Keratinocyte (primary cell): Measurements from ENCODE around the gene SLC31A2. TPM values are rescaled to one million over a fixed set of nuclear protein-coding genes. Genes with fewer than 3 reads are reported as not detected.

Experiments used
- DNase-seq: peaks from one replicate; pipeline ENCODE4 v3.0.0-alpha.2; 2011; ENCODE audit warnings: low read depth, missing footprints, low spot score
- FAIRE-seq: peaks from 2 replicates; lab custom pipeline; 2011; peaks lifted over from hg19 to GRCh38; lab: Jason Lieb, UNC
- H2AFZ ChIP-seq: 2 replicates; pipeline ENCODE4 v1.6.0; 2012; ENCODE audit warnings: low read length, control low read depth, inconsistent platforms; ENCODE audit not compliant: control insufficient read depth
- H3K27ac ChIP-seq: 2 replicates; pipeline ENCODE4 v1.5.1; 2011; ENCODE audit warnings: low read length; ENCODE audit not compliant: control insufficient read depth, insufficient read depth
- H3K27me3 ChIP-seq: 3 replicates; pipeline ENCODE4 v1.6.0; 2011; ENCODE audit warnings: low read length; ENCODE audit not compliant: control insufficient read depth, insufficient read depth; ENCODE audit errors: extremely low read depth
- H3K36me3 ChIP-seq, 2 experiments: 2 replicates in 1 of 2; 3 replicates in 1 of 2; pipeline ENCODE4 v1.5.1; 2011; ENCODE audit warnings: low read length in 2 of 2, mild to moderate bottlenecking in 1 of 2; ENCODE audit not compliant: control insufficient read depth in 2 of 2, insufficient read depth in 2 of 2; ENCODE audit errors: extremely low read depth in 1 of 2
- H3K4me1 ChIP-seq: 3 replicates; pipeline ENCODE4 v1.5.1; 2011; ENCODE audit warnings: low read length; ENCODE audit not compliant: control insufficient read depth, insufficient read depth; ENCODE audit errors: extremely low read depth
- H3K4me2 ChIP-seq: 3 replicates; pipeline ENCODE4 v1.6.0; 2011; ENCODE audit warnings: low read depth, low read length; ENCODE audit not compliant: control insufficient read depth, insufficient read depth; ENCODE audit errors: extremely low read depth
- H3K4me3 ChIP-seq, 3 experiments: fragments of 200-600 bp in 1 of 3; sonication (generic) in 1 of 3; 2 replicates in 2 of 3; 3 replicates in 1 of 3; pipeline ENCODE4 v1.5.1; 2011 to 2016; ENCODE audit warnings: low read length in 3 of 3, mild to moderate bottlenecking in 3 of 3, control low read depth in 2 of 3, inconsistent platforms in 1 of 3, low read depth in 1 of 3, mixed read lengths in 1 of 3, mixed run types in 1 of 3, moderate library complexity in 1 of 3; ENCODE audit not compliant: control insufficient read depth in 2 of 3, insufficient read depth in 2 of 3; ENCODE audit errors: extremely low read depth in 1 of 3
- H3K79me2 ChIP-seq: 2 replicates; pipeline ENCODE4 v1.6.0; 2012; ENCODE audit warnings: low read length; ENCODE audit not compliant: control insufficient read depth, insufficient read depth
- H3K9ac ChIP-seq: 3 replicates; pipeline ENCODE4 v1.6.0; 2011; ENCODE audit warnings: low read length; ENCODE audit not compliant: control insufficient read depth, insufficient read depth; ENCODE audit errors: extremely low read depth
- H3K9me1 ChIP-seq: 3 replicates; pipeline ENCODE4 v1.6.0; 2011; ENCODE audit warnings: low read length; ENCODE audit not compliant: control insufficient read depth, insufficient read depth; ENCODE audit errors: extremely low read depth
- H3K9me3 ChIP-seq: 2 replicates; pipeline ENCODE4 v1.5.1; 2012; ENCODE audit warnings: low read depth, low read length; ENCODE audit not compliant: control insufficient read depth
- H4K20me1 ChIP-seq: 3 replicates; pipeline ENCODE4 v1.6.0; 2011; ENCODE audit warnings: low read length; ENCODE audit not compliant: control insufficient read depth, insufficient read depth; ENCODE audit errors: extremely low read depth
- EZH2 ChIP-seq: IDR thresholded peaks from one replicate; pipeline ENCODE4 v1.6.1; 2012; ENCODE audit warnings: inconsistent platforms, mild to moderate bottlenecking, low read length, moderate library complexity
- dilution Hi-C: fragments of 300-500 bp; cut with MboI; formaldehyde crosslinking; loops from one replicate; pipeline ENCODE4 v1.7.0; 2020; ENCODE audit warnings: low sequenced_read_pairs; ENCODE audit not compliant: extremely low pct_ligation_motif_present
- polyA plus RNA-seq, 5 experiments: library from polyadenylated mRNA; depleted of rRNA in 3 of 5; stranded (reverse) in 3 of 5; stranded (forward) in 1 of 5; unstranded in 1 of 5; fragments of >200 nt; gene quantifications; 1 replicate in 1 of 5; 2 replicates in 3 of 5; 3 replicates in 1 of 5; pipeline versions ENCODE4 v1.2.1 to v1.2.3, GENCODE V29; 2011 to 2012; ENCODE audit warnings: missing spikeins in 2 of 5, low read depth in 1 of 5, low replicate concordance in 1 of 5
- TF ChIP-seq, protein P1 (sequence below), 3 experiments: IDR thresholded peaks in 1 of 3; conservative IDR thresholded peaks in 1 of 3; optimal IDR thresholded peaks in 1 of 3; 2 replicates in 2 of 3; 3 replicates in 1 of 3; pipeline versions ENCODE3 to v1.5.1; 2011; ENCODE audit warnings: low read length in 3 of 3, mild to moderate bottlenecking in 3 of 3, moderate library complexity in 2 of 3, control low read depth in 1 of 3, inconsistent platforms in 1 of 3; ENCODE audit not compliant: insufficient read depth in 2 of 3; ENCODE audit errors: extremely low read depth in 1 of 3

Gene SLC31A2
- polyA plus RNA-seq, 1 donor (not counting 4 experiments of a cell fraction or from before 2014, with no cell fraction given), result 111 TPM

- DNase-seq, result no peak
- Histone ChIP-seq H3K27me3 (no peaks in the 10 kb centered on the region), H3K4me3 (no peak overlapping the region), H3K9me3 (no peaks in the 10 kb centered on the region), H3K79me2 (peaks cover 59% of the 10 kb centered on the region), H3K4me2 (peak overlapping the region; percentile 87), H3K4me1 (peaks cover 36% of the 10 kb centered on the region), H2AFZ (no peak overlapping the region), H3K36me3 (peaks cover 19 to 20% of the 10 kb centered on the region in 2 experiments), H3K9me1 (no peaks in the 10 kb centered on the region), H3K27ac (peak overlapping the region; percentile 74), H3K9ac (no peak overlapping the region), H4K20me1 (no peaks in the 10 kb centered on the region)
- no peak for FAIRE-seq
- TF ChIP-seq, protein P1, sequence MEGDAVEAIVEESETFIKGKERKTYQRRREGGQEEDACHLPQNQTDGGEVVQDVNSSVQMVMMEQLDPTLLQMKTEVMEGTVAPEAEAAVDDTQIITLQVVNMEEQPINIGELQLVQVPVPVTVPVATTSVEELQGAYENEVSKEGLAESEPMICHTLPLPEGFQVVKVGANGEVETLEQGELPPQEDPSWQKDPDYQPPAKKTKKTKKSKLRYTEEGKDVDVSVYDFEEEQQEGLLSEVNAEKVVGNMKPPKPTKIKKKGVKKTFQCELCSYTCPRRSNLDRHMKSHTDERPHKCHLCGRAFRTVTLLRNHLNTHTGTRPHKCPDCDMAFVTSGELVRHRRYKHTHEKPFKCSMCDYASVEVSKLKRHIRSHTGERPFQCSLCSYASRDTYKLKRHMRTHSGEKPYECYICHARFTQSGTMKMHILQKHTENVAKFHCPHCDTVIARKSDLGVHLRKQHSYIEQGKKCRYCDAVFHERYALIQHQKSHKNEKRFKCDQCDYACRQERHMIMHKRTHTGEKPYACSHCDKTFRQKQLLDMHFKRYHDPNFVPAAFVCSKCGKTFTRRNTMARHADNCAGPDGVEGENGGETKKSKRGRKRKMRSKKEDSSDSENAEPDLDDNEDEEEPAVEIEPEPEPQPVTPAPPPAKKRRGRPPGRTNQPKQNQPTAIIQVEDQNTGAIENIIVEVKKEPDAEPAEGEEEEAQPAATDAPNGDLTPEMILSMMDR (optimal IDR thresholded peaks at IDR 0.05 in 1 of 3, IDR thresholded peaks at IDR 0.05 in 1 of 3, conservative IDR thresholded peaks at IDR 0.05 in 1 of 3; ENCODE audit: extremely low read depth in 1 of 3, insufficient read depth in 2 of 3, low read length in 3 of 3), result no peak
- no peak for TF ChIP-seq EZH2
- dilution Hi-C loops, result no loop called here
Observed at GRCh38 chr9:113153599-113153998, 2.8 kb downstream of the SLC31A2 start.

DNA sequence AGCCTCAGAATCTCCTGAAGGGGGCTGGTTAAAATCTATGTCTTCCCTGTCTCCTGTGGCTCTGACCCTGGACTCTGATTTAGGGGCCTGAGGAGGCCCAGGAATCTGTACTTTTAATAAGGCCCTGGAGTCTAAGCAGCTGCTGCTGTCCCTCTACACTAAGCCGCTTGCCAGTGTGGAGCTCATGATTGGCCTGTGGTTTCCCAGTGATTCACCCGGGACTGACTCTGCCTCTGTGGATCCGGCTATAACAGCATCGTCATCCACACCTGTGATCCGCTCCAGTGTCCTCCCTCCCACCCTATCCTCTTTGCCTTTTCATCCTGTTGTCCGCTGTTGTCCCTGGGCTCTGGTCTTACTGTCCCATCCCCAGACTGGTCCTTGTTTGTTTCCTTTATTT is 3.7 kb downstream of the SLC31A2 start:
- Histone ChIP-seq H2AFZ (no peak overlapping the region), H3K9me1 (no peaks in the 10 kb centered on the region), H3K4me2 (peak overlapping the region; percentile 45), H4K20me1 (no peaks in the 10 kb centered on the region), H3K27me3 (no peaks in the 10 kb centered on the region), H3K9me3 (no peaks in the 10 kb centered on the region), H3K36me3 (peaks cover 20 to 24% of the 10 kb centered on the region in 2 experiments), H3K4me1 (peaks cover 36% of the 10 kb centered on the region), H3K27ac (peak overlapping the region; percentile 74), H3K4me3 (no peak overlapping the region), H3K9ac (peak overlapping the region; percentile 45), H3K79me2 (peaks cover 64% of the 10 kb centered on the region)
- TF ChIP-seq, protein P1 (optimal IDR thresholded peaks at IDR 0.05 in 1 of 3, IDR thresholded peaks at IDR 0.05 in 1 of 3, conservative IDR thresholded peaks at IDR 0.05 in 1 of 3; ENCODE audit: extremely low read depth in 1 of 3, insufficient read depth in 2 of 3, low read length in 3 of 3), result no peak
- TF ChIP-seq EZH2, result no peak
- FAIRE-seq (peak; percentile 87), DNase-seq (no peak)
- dilution Hi-C loops, result no loop called here
